ENCODE measurements around the gene PKDREJ. TPM values are rescaled to one million over a fixed set of nuclear protein-coding genes. Genes with fewer than 3 reads are reported as not detected.

Gene PKDREJ
- total RNA-seq, 1 experiment from 2014 or later = 0.02 TPM

- TF ChIP-seq ZNF317 (CRISPR knock-in tag; IDR thresholded peaks at IDR 0.05; ENCODE audit: borderline replicate concordance, low read depth) = no peak
- no peak for TF ChIP-seq IRF1 (CRISPR knock-in tag; IDR thresholded peaks at IDR 0.05)
- TF ChIP-seq JUN (CRISPR knock-in tag; IDR thresholded peaks at IDR 0.05) = no peak
- no peak for TF ChIP-seq GTF2I (CRISPR knock-in tag; conservative IDR thresholded peaks at IDR 0.05)
Observed at GRCh38 chr22:46293577-46294260, 30.6 kb upstream of the PKDREJ start (continued).

GRCh38 chr22:46292732-46293131 lies 29.6 kb upstream of the PKDREJ start:
- ChIA-PET POLR2A (no interaction called here), CTCF (no interaction called here)
- DNase-seq (ENCODE audit: low spot score) (no peak), ATAC-seq (no peak)
- peaks cover 16% of the 10 kb centered on the region for H3K4me1 Mint-ChIP-seq
- H3K27me3 Mint-ChIP-seq (ENCODE audit: low read depth) = no peaks in the 10 kb centered on the region; the same call in 1 of the 2 replicates
- no peak overlapping the region for H3K27ac Mint-ChIP-seq
- H3K4me3 Mint-ChIP-seq = no peak overlapping the region
- no peaks in the 10 kb centered on the region for H3K9me3 Mint-ChIP-seq
- H3K36me3 Mint-ChIP-seq = peaks cover 10% of the 10 kb centered on the region
- no peak for TF ChIP-seq IRF1 (CRISPR knock-in tag; IDR thresholded peaks at IDR 0.05)
- TF ChIP-seq ATF2 (CRISPR knock-in tag; IDR thresholded peaks at IDR 0.05; ENCODE audit: borderline replicate concordance, low read depth) = no peak
- no peak for TF ChIP-seq ETV6 (CRISPR knock-in tag; IDR thresholded peaks at IDR 0.05)
- TF ChIP-seq KAT7 (CRISPR knock-in tag; IDR thresholded peaks at IDR 0.05; ENCODE audit: borderline replicate concordance) = no peak
- TF ChIP-seq ZNF263 (CRISPR knock-in tag; IDR thresholded peaks at IDR 0.05; ENCODE audit: low read depth) = no peak
- no peak for TF ChIP-seq HMGA2 (CRISPR knock-in tag; IDR thresholded peaks at IDR 0.05)
- TF ChIP-seq ELF4 (CRISPR knock-in tag; IDR thresholded peaks at IDR 0.05; ENCODE audit: low read depth) = no peak
- no peak for TF ChIP-seq FOXP1 (CRISPR knock-in tag; IDR thresholded peaks at IDR 0.05; ENCODE audit: borderline replicate concordance)
- TF ChIP-seq ERG (CRISPR knock-in tag; IDR thresholded peaks at IDR 0.05) = no peak
- TF ChIP-seq IRF2 (CRISPR knock-in tag; IDR thresholded peaks at IDR 0.05; ENCODE audit: borderline replicate concordance, low read depth) = no peak
- no peak for TF ChIP-seq STAT6 (CRISPR knock-in tag; conservative IDR thresholded peaks at IDR 0.05; ENCODE audit: low read depth)
- TF ChIP-seq TP53 (CRISPR knock-in tag; IDR thresholded peaks at IDR 0.05) = no peak
- TF ChIP-seq FOXK1 (CRISPR knock-in tag; IDR thresholded peaks at IDR 0.05) = no peak
- no peak for TF ChIP-seq GRHL2 (CRISPR knock-in tag; IDR thresholded peaks at IDR 0.05; ENCODE audit: insufficient replicate concordance, severe bottlenecking)
- no peak for TF ChIP-seq ZNF416 (CRISPR knock-in tag; IDR thresholded peaks at IDR 0.05)
- no peak for TF ChIP-seq FOXP4 (CRISPR knock-in tag; IDR thresholded peaks at IDR 0.05)
- TF ChIP-seq TEAD4 (CRISPR knock-in tag; IDR thresholded peaks at IDR 0.05) = no peak
- no peak for TF ChIP-seq MAX (CRISPR knock-in tag; IDR thresholded peaks at IDR 0.05)
- TF ChIP-seq FOXJ3 (CRISPR knock-in tag; IDR thresholded peaks at IDR 0.05; ENCODE audit: borderline replicate concordance) = no peak
